ENCODE results near the gene NPIPA2.
"Not testable (repeated sequence)": the region's sequence is repeated elsewhere in the genome, so short reads cannot be mapped to it uniquely, and the experiment has no call there.

NPIPA2 gene

DNA sequence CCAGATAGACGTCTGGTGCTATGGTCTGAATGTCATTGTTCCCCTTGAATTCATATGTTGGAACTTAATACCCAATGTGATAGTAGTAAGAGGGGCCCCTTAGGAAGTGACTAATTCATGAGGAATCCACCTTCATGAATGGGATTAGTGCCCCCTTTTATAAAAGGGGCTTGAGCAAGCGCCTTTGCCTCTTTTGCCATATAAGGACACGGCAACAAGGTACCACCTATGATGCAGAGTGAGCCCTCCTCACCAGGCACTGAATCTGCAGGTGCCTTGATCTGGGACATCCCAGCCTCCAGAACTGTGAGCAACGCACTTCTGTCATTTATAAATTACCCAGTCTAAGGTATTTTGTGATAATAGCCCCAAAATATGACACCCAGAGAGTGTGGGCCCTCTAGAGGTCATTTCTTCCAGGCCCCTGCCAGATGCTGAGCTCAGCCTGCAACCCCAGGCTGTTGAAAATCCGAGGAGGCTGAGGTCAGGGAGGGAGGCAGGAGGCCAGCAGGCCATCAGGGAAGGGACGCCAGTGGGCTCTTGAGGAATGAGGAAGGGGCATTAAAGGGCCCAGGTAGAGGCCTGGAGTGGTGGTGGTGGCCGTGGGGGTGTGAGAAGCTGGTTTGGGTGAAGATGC is 48.1 kb downstream of the NPIPA2 start:
- not testable (repeated sequence) for H3K4me1 Mint-ChIP-seq (ENCODE audit: low read depth); H3K36me3 Mint-ChIP-seq (ENCODE audit: low read depth); H3K27ac Mint-ChIP-seq; H3K9me3 Mint-ChIP-seq; H3K4me3 Mint-ChIP-seq; H3K27me3 Mint-ChIP-seq (ENCODE audit: low read depth)

DNA sequence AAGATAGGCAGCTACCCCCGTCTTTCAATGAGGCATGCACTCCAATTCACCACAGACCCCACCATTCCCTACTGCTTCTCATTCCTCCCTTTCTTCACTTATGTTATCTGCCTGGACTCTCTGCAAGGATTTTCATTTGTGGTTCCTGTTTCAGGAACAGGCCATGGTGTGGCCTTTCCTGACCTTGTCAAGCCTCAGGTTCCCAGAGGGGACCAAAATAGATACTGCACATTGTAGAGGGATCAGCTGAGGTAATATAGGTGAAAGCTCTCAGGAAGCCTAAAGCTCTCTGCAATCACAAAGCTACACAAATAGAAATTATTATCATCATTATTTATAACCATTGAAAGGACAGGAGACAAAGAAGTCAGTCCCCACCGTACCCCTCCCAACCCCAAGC is 50.6 kb downstream of the NPIPA2 start:
- not testable (repeated sequence) for H3K27ac Mint-ChIP-seq; H3K4me3 Mint-ChIP-seq; H3K9me3 Mint-ChIP-seq; H3K4me1 Mint-ChIP-seq (ENCODE audit: low read depth); H3K36me3 Mint-ChIP-seq (ENCODE audit: low read depth); H3K27me3 Mint-ChIP-seq (ENCODE audit: low read depth)

DNA sequence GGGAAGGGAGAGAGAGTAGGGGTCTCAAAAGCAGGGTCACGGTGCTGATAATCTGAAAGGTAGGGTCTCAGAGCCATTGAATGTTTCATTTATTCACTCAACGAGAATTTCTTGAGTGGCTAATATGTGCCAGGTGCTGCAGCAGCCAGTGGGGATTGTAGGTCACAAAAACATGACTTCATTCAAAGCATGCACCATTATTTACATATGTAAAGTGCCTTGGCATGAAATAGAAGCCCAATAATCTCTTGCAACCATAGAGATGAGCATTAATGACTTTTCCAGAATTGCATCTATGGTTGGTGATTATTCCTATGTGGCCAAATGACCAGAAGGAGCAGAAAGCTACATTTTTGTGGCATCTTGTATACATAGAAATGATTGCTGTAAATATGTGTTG is 55.2 kb downstream of the NPIPA2 start:
- not testable (repeated sequence) for H3K27me3 Mint-ChIP-seq (ENCODE audit: low read depth); H3K4me3 Mint-ChIP-seq; H3K36me3 Mint-ChIP-seq (ENCODE audit: low read depth); H3K4me1 Mint-ChIP-seq (ENCODE audit: low read depth); H3K9me3 Mint-ChIP-seq; H3K27ac Mint-ChIP-seq

DNA sequence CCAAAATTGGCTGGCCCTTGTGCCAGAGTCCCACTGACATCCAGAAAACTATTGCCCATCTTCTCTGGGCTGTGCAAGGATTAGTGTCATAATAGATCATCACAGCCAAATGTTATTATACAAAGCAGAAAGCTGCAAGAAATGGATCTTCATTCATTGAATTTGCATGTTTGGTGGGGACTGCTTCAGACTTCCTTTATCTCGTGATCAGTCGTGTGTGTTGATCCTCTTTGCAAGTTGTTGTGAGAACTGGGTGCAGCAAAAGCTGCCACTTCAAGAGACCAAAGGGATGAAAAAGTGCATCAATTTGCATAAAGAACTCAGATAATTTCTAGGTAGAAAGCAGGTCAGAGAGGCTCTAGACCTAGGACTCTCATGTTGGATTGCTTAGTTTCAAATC is 61.2 kb downstream of the NPIPA2 start:
- not testable (repeated sequence) for H3K4me1 Mint-ChIP-seq (ENCODE audit: low read depth); H3K36me3 Mint-ChIP-seq (ENCODE audit: low read depth); H3K27ac Mint-ChIP-seq; H3K4me3 Mint-ChIP-seq; H3K9me3 Mint-ChIP-seq; H3K27me3 Mint-ChIP-seq (ENCODE audit: low read depth)

DNA sequence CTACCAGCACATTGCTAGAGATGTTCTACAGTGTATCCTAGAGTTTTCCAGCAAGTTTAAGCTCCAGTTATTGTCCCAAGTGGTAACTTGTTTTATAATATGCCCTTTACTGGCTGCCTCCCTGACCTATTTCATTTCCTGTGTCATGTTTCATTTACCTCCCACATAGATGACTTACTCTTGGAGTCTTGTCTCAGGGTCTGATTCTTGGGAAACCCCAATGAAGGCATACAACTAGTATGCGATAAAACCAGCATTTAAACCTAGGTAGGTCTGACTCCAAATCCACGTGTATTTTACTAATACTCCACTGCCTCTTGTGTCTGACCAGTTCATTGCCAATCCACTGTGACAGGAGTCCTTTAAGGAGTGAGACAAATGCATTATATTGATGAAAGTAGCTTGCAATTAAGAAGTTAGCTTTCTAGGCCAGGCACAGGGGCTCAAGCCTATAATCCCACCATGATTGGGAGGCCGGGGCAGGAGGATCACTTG is 64.9 kb downstream of the NPIPA2 start:
- not testable (repeated sequence) for H3K4me3 Mint-ChIP-seq; H3K36me3 Mint-ChIP-seq (ENCODE audit: low read depth); H3K9me3 Mint-ChIP-seq; H3K27me3 Mint-ChIP-seq (ENCODE audit: low read depth); H3K4me1 Mint-ChIP-seq (ENCODE audit: low read depth); H3K27ac Mint-ChIP-seq

DNA sequence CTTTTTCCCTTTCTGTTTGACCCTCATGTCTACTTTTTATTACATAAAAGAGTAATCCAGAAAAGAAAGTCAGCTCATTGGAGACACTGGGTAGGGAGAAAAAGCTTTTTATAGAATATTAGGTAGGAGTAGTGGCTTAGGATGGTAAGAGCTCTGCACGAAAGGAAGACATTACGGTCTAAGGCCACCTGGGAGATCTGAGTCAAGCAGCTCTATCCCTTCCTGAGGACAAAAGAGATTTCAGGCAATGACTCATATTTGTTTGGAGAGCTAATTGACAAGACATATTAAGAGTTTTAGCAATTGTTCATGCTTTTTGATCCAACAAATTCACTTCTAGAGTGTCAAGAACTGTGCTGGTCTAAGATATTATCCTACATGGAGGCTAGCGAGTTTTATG is 71.6 kb downstream of the NPIPA2 start:
- H3K27ac Mint-ChIP-seq; H3K9me3 Mint-ChIP-seq; H3K36me3 Mint-ChIP-seq (ENCODE audit: low read depth); H3K4me3 Mint-ChIP-seq; H3K27me3 Mint-ChIP-seq (ENCODE audit: low read depth); H3K4me1 Mint-ChIP-seq (ENCODE audit: low read depth): not testable (repeated sequence)
